Thyroid gland (tissue), 4 donors: ENCODE measurements around the gene OSBP. TPM values are rescaled to one million over a fixed set of nuclear protein-coding genes. Genes with fewer than 3 reads are reported as not detected.

Experiments
- DNase-seq, 2 donors: peaks; one replicate each; pipeline ENCODE4 v3.0.0-alpha.2; 2019
- H3K27ac ChIP-seq, 3 donors: fragments of 200-600 bp; sonication (generic); 1 replicate in 2 of 3; 2 replicates in 1 of 3; pipeline ENCODE4 v1.5.1; 2016 to 2019; ENCODE audit warnings: mild to moderate bottlenecking in 1 of 3, moderate library complexity in 1 of 3
- H3K27me3 ChIP-seq: fragments of 200-600 bp; sonication (generic); one replicate; pipeline ENCODE4 v1.5.1; 2019
- H3K36me3 ChIP-seq, 2 donors: fragments of 200-600 bp; sonication (generic); one replicate each; pipeline ENCODE4 v1.5.1; 2016 to 2019
- H3K4me1 ChIP-seq, 2 donors: fragments of 200-600 bp; sonication (generic); one replicate each; pipeline ENCODE4 v1.5.1; 2017 to 2019
- H3K4me3 ChIP-seq, 3 donors: fragments of 200-600 bp; sonication (generic); replicated peaks in 1 of 3; 1 replicate in 2 of 3; 2 replicates in 1 of 3; pipeline ENCODE4 v1.5.1; 2016; ENCODE audit warnings: mild to moderate bottlenecking in 1 of 3
- H3K9me3 ChIP-seq: fragments of 200-600 bp; sonication (generic); one replicate; pipeline ENCODE4 v1.5.1; 2017
- CTCF ChIP-seq, 6 experiments: fragments of 200-600 bp in 3 of 6; fragments of 450-650 bp in 3 of 6; sonication (generic) in 3 of 6; IDR thresholded peaks; one replicate each; pipeline ENCODE4 v1.5.1; 2016 to 2019; ENCODE audit warnings: antibody characterized with exemption in 6 of 6, mild to moderate bottlenecking in 2 of 6, inconsistent platforms in 1 of 6, moderate library complexity in 1 of 6
- POLR2A ChIP-seq, 2 donors: fragments of 450-650 bp; IDR thresholded peaks; one replicate each; pipeline ENCODE4 v1.6.1; 2017; ENCODE audit warnings: antibody characterized with exemption in 2 of 2, mild to moderate bottlenecking in 2 of 2, moderate library complexity in 1 of 2
- WGBS, 2 donors: methylation state at CpG; one replicate each; pipeline ENCODE4 v1.1.5; 2017; 5-methylcytosine and 5-hydroxymethylcytosine counted together
- intact Hi-C: fragments of 100-400 bp; cut with DNase I; formaldehyde crosslinking; loops from one replicate; pipeline ENCODE4 v1.15.1; 2023
- total RNA-seq, 4 donors: library from RNA; depleted of rRNA; stranded (reverse); fragments of >200 nt; gene quantifications; one replicate each; pipeline ENCODE4 v1.2.3, GENCODE V29; 2016

The OSBP gene
- total RNA-seq, 4 donors from 2014 or later = 47.3 to 59.6 (median 49.5) TPM

GRCh38 chr11:59610289-59610688 lies 5.3 kb downstream of the OSBP start:
- no peaks in the 10 kb centered on the region for H3K27me3 ChIP-seq
- intact Hi-C loops = loop anchor here (10.0 kb wide), 1 partner anchor 55 kb away; no protein-coding TSS in a partner anchor
- H3K36me3 ChIP-seq = peaks cover 42 to 49% of the 10 kb centered on the region in 2 donors
- DNase-seq = no peak
- no peaks in the 10 kb centered on the region for H3K9me3 ChIP-seq
- no peak overlapping the region for H3K27ac ChIP-seq
- TF ChIP-seq POLR2A (IDR thresholded peaks at IDR 0.05) (no peak), CTCF (IDR thresholded peaks at IDR 0.05) (no peak)
- H3K4me3 ChIP-seq = no peak overlapping the region
- WGBS, 2 donors = 92 to 95% methylated on average over 7 of the region's 7 CpGs
- peaks cover 19 to 27% of the 10 kb centered on the region in 2 donors for H3K4me1 ChIP-seq

- WGBS, 2 donors = 95% methylated on average over 6 of the region's 6 CpGs
- Histone ChIP-seq H3K4me1 (peaks cover 9 to 23% of the 10 kb centered on the region in 2 donors), H3K36me3 (peaks cover 55 to 56% of the 10 kb centered on the region in 2 donors), H3K4me3 (no peak overlapping the region), H3K27ac (no peak overlapping the region), H3K27me3 (no peaks in the 10 kb centered on the region), H3K9me3 (no peaks in the 10 kb centered on the region)
- intact Hi-C loops = no loop called here
- no peak for DNase-seq
- TF ChIP-seq CTCF (IDR thresholded peaks at IDR 0.05) (no peak), POLR2A (IDR thresholded peaks at IDR 0.05) (no peak)
Observed at GRCh38 chr11:59607703-59608454, 7.7 kb downstream of the OSBP start.

- Histone ChIP-seq H3K9me3 (no peaks in the 10 kb centered on the region), H3K27me3 (no peaks in the 10 kb centered on the region), H3K36me3 (peaks cover 63 to 76% of the 10 kb centered on the region in 2 donors), H3K4me1 (peaks cover 16 to 32% of the 10 kb centered on the region in 2 donors), H3K27ac (peak overlapping the region; percentile 64 to 87 (median 76)), H3K4me3 (no peak overlapping the region)
- DNase-seq = no peak
- no peak for TF ChIP-seq POLR2A (IDR thresholded peaks at IDR 0.05)
- 91 to 93% methylated on average over 6 of the region's 6 CpGs for WGBS, 2 donors
- intact Hi-C loops = no loop called here
Observed at GRCh38 chr11:59602432-59602831, 13.1 kb downstream of the OSBP start.

GRCh38 chr11:59601788-59602187 lies 13.8 kb downstream of the OSBP start:
- intact Hi-C loops = no loop called here
- TF ChIP-seq CTCF (IDR thresholded peaks at IDR 0.05) (no peak), POLR2A (IDR thresholded peaks at IDR 0.05) (peak in 1 of 2 donors; percentile 37)

GRCh38 chr11:59600636-59601035 lies 14.9 kb downstream of the OSBP start:
- intact Hi-C loops = no loop called here
- Histone ChIP-seq H3K4me1 (peaks cover 16 to 32% of the 10 kb centered on the region in 2 donors), H3K4me3 (no peak overlapping the region), H3K27ac (peak overlapping the region in 2 of 3 donors; percentile 82 to 87), H3K9me3 (no peaks in the 10 kb centered on the region), H3K36me3 (peaks cover 53 to 74% of the 10 kb centered on the region in 2 donors), H3K27me3 (no peaks in the 10 kb centered on the region)
- no peak for DNase-seq
- 91% methylated on average over 4 of the region's 4 CpGs for WGBS, 2 donors
- TF ChIP-seq CTCF (IDR thresholded peaks at IDR 0.05) (no peak), POLR2A (IDR thresholded peaks at IDR 0.05) (no peak)

More at GRCh38 chr11:59601788-59602187, 13.8 kb downstream of the OSBP start:
- Histone ChIP-seq H3K27me3 (no peaks in the 10 kb centered on the region), H3K36me3 (peaks cover 58 to 75% of the 10 kb centered on the region in 2 donors), H3K4me1 (peaks cover 16 to 32% of the 10 kb centered on the region in 2 donors), H3K9me3 (no peaks in the 10 kb centered on the region), H3K4me3 (no peak overlapping the region), H3K27ac (peak overlapping the region; percentile 79 to 87 (median 82))
- 71 to 76% methylated on average over 4 of the region's 4 CpGs for WGBS, 2 donors
- peak in 1 of 2 donors; percentile 12 for DNase-seq
